HepG2 (cell line): ENCODE measurements around the gene NEAT1. TPM values are rescaled to one million over a fixed set of nuclear protein-coding genes. Genes with fewer than 3 reads are reported as not detected.

Experiments
- FOSL1 ChIP-seq: sonication (generic); formaldehyde crosslinking; IDR thresholded peaks from 2 replicates; pipeline ENCODE4 v1.9.0; 2021; ENCODE audit warnings: missing genetic modification reagents, borderline replicate concordance
- HOXA3 ChIP-seq: sonication (generic); formaldehyde crosslinking; IDR thresholded peaks from 2 replicates; pipeline ENCODE4 v1.5.0; 2020; ENCODE audit warnings: missing genetic modification reagents
- KMT2B ChIP-seq: IDR thresholded peaks from 2 replicates; pipeline ENCODE4 v1.6.1; 2016; ENCODE audit warnings: missing genetic modification reagents, missing compliant biosample characterization
- RBM22 ChIP-seq: fragments of 200-400 bp; formaldehyde crosslinking; optimal IDR thresholded peaks from 2 replicates; pipeline ENCODE3; 2017; ENCODE audit warnings: mild to moderate bottlenecking, low read length, moderate library complexity
- SAP130 ChIP-seq: IDR thresholded peaks from 2 replicates; pipeline ENCODE4 v1.6.1; 2016; ENCODE audit warnings: low read depth
- SRSF4 ChIP-seq: fragments of 200-400 bp; formaldehyde crosslinking; IDR thresholded peaks from one replicate; pipeline ENCODE4 v1.6.1; 2018; ENCODE audit warnings: mild to moderate bottlenecking, low read depth, low read length, moderate library complexity; ENCODE audit not compliant: poor library complexity, severe bottlenecking
- STAG1 ChIP-seq: sonication (generic); formaldehyde crosslinking; IDR thresholded peaks from 2 replicates; pipeline ENCODE4 v1.4.0; 2020; ENCODE audit warnings: missing genetic modification reagents
- SUZ12 ChIP-seq: fragments of 150-350 bp; IDR thresholded peaks from 2 replicates; pipeline ENCODE4 v1.6.1; 2014; ENCODE audit warnings: low read depth, low read length
- TOPORS ChIP-seq: sonication (generic); formaldehyde crosslinking; IDR thresholded peaks from 2 replicates; pipeline ENCODE4 v1.8.0; 2023; ENCODE audit warnings: mild to moderate bottlenecking, missing genetic modification reagents
- ZKSCAN1 ChIP-seq: fragments of 150-350 bp; IDR thresholded peaks from 2 replicates; pipeline ENCODE4 v1.6.1; 2014; ENCODE audit warnings: low read length
- ZNF232 ChIP-seq: sonication (generic); formaldehyde crosslinking; IDR thresholded peaks from 2 replicates; pipeline ENCODE4 v1.4.0; 2020; ENCODE audit warnings: missing genetic modification reagents, borderline replicate concordance
- ZNF292 ChIP-seq: sonication (generic); formaldehyde crosslinking; IDR thresholded peaks from 2 replicates; pipeline ENCODE4 v1.8.1; 2022; ENCODE audit warnings: mild to moderate bottlenecking, low read depth, missing genetic modification reagents, borderline replicate concordance
- ZNF34 ChIP-seq: sonication (generic); formaldehyde crosslinking; IDR thresholded peaks from 2 replicates; pipeline ENCODE4 v1.4.0; 2020; ENCODE audit warnings: mild to moderate bottlenecking, missing genetic modification reagents, borderline replicate concordance
- polyA plus RNA-seq, 8 experiments: library from polyadenylated mRNA; depleted of rRNA in 3 of 8; stranded (reverse) in 7 of 8; unstranded in 1 of 8; fragments of >200 nt; fragmentation: Illumina TruSeq in 4 of 8; extraction: Trizol in 4 of 8; gene quantifications; 2 replicates each; pipeline versions ENCODE4 v1.2.1 to v1.2.3, GENCODE V29; 2011 to 2016; ENCODE audit warnings: low read depth in 4 of 8, missing spikeins in 1 of 8, mixed read lengths in 1 of 8; ENCODE audit not compliant: insufficient read depth in 1 of 8
- total RNA-seq, 5 experiments: library from RNA; depleted of rRNA; stranded (reverse); fragments of >200 nt; fragmentation: Illumina TruSeq; extraction: Trizol; gene quantifications; 2 replicates each; pipeline ENCODE4 v1.2.3, GENCODE V29; 2016; ENCODE audit warnings: low read depth in 1 of 5
- TF ChIP-seq, protein P1 (sequence below): sonication (generic); formaldehyde crosslinking; IDR thresholded peaks from 2 replicates; pipeline ENCODE4 v1.5.1; 2020; ENCODE audit warnings: missing genetic modification reagents, mild to moderate bottlenecking, borderline replicate concordance
- TF ChIP-seq, protein P2 (sequence below): sonication (generic); formaldehyde crosslinking; IDR thresholded peaks from 2 replicates; pipeline ENCODE4 v1.8.1; 2023; ENCODE audit warnings: mild to moderate bottlenecking, missing genetic modification reagents, borderline replicate concordance
- TF ChIP-seq, protein P3 (sequence below): IDR thresholded peaks from 2 replicates; pipeline ENCODE4 v1.6.1; 2016; ENCODE audit warnings: missing compliant biosample characterization, missing genetic modification reagents, borderline replicate concordance
- TF ChIP-seq, protein P4 (sequence below): sonication (generic); formaldehyde crosslinking; IDR thresholded peaks from 2 replicates; pipeline ENCODE4 v1.4.0; 2020; ENCODE audit warnings: missing genetic modification reagents; ENCODE audit errors: not compliant biosample characterization
- TF ChIP-seq, protein P5 (sequence below): sonication (generic); formaldehyde crosslinking; IDR thresholded peaks from 2 replicates; pipeline ENCODE4 v1.4.0; 2020; ENCODE audit warnings: mild to moderate bottlenecking, missing genetic modification reagents

NEAT1 gene
- total and polyA plus RNA-seq, 2 of the 13 experiments (the other 11 are each of a cell fraction or from before 2014, with no cell fraction given) = 20.5 to 41.2 TPM

DNA sequence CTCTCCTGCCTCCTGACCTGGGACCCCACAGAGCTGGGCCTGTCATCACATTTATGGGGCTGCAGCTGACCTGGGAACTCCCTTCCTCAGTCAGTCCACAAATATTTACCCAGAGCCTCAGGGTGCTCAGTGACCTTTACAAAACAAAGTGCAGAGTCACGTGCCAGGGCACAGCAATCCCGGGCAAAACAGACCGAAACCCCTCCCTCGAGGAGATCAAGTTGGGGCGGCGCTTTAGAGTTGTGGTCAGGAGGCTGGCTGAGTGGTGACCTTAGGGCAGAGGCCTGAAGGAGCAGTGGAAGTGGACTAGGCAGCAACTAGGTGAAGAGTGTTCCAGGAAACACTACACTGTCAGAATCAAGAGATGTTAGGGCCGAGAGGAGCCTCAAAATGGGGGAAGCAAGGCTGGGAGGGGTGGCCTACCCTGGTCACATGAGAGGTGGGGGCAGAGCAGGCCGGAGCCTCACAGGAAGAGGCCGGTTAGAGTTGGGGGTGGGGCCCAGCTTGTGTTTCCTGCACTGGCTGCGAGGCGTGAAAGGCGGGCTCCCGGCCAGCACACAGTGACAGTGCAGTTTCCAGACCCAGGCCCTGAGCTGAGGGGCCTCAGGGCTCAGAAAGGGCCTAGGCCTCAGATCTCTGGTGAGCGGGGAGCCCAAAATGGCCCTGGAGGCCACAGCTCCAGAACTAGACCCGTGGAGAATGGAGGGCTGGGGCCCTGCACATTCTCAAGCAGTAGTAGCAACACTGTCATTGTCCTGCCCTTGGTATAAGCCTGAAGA lies 3.7 kb upstream of the NEAT1 start (continued):
- TF ChIP-seq SAP130 (CRISPR knock-in tag) (peak; percentile 97), HOXA3 (peak; percentile 33; the same call in 1 of the 2 replicates), ZNF34 (CRISPR knock-in tag) (no peak), ZNF232 (CRISPR knock-in tag) (peak; percentile 28; the same call in 1 of the 2 replicates), KMT2B (CRISPR knock-in tag) (no peak), STAG1 (no peak), TOPORS (CRISPR knock-in tag) (peak; percentile 76), RBM22 (peak; percentile 84), FOSL1 (CRISPR knock-in tag) (peak; percentile 35; the same call in 1 of the 2 replicates), ZNF292 (CRISPR knock-in tag) (peak; percentile 61; the same call in 1 of the 2 replicates), SUZ12 (no peak), ZKSCAN1 (no peak), SRSF4 (no peak)
- TF ChIP-seq, protein P1, sequence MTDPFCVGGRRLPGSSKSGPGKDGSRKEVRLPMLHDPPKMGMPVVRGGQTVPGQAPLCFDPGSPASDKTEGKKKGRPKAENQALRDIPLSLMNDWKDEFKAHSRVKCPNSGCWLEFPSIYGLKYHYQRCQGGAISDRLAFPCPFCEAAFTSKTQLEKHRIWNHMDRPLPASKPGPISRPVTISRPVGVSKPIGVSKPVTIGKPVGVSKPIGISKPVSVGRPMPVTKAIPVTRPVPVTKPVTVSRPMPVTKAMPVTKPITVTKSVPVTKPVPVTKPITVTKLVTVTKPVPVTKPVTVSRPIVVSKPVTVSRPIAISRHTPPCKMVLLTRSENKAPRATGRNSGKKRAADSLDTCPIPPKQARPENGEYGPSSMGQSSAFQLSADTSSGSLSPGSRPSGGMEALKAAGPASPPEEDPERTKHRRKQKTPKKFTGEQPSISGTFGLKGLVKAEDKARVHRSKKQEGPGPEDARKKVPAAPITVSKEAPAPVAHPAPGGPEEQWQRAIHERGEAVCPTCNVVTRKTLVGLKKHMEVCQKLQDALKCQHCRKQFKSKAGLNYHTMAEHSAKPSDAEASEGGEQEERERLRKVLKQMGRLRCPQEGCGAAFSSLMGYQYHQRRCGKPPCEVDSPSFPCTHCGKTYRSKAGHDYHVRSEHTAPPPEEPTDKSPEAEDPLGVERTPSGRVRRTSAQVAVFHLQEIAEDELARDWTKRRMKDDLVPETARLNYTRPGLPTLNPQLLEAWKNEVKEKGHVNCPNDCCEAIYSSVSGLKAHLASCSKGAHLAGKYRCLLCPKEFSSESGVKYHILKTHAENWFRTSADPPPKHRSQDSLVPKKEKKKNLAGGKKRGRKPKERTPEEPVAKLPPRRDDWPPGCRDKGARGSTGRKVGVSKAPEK (CRISPR knock-in tag) = no peak; the same call in 1 of the 2 replicates
- TF ChIP-seq, protein P2, sequence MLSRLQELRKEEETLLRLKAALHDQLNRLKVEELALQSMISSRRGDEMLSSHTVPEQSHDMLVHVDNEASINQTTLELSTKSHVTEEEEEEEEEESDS (CRISPR knock-in tag) = no peak; the same call in 1 of the 2 replicates
- TF ChIP-seq, protein P3, sequence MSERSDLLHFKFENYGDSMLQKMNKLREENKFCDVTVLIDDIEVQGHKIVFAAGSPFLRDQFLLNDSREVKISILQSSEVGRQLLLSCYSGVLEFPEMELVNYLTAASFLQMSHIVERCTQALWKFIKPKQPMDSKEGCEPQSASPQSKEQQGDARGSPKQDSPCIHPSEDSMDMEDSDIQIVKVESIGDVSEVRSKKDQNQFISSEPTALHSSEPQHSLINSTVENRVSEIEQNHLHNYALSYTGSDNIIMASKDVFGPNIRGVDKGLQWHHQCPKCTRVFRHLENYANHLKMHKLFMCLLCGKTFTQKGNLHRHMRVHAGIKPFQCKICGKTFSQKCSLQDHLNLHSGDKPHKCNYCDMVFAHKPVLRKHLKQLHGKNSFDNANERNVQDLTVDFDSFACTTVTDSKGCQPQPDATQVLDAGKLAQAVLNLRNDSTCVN (CRISPR knock-in tag) = peak; percentile 68; the same call in 1 of the 2 replicates
- TF ChIP-seq, protein P4, sequence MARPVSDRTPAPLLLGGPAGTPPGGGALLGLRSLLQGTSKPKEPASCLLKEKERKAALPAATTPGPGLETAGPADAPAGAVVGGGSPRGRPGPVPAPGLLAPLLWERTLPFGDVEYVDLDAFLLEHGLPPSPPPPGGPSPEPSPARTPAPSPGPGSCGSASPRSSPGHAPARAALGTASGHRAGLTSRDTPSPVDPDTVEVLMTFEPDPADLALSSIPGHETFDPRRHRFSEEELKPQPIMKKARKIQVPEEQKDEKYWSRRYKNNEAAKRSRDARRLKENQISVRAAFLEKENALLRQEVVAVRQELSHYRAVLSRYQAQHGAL = peak; percentile 70
- TF ChIP-seq, protein P5, sequence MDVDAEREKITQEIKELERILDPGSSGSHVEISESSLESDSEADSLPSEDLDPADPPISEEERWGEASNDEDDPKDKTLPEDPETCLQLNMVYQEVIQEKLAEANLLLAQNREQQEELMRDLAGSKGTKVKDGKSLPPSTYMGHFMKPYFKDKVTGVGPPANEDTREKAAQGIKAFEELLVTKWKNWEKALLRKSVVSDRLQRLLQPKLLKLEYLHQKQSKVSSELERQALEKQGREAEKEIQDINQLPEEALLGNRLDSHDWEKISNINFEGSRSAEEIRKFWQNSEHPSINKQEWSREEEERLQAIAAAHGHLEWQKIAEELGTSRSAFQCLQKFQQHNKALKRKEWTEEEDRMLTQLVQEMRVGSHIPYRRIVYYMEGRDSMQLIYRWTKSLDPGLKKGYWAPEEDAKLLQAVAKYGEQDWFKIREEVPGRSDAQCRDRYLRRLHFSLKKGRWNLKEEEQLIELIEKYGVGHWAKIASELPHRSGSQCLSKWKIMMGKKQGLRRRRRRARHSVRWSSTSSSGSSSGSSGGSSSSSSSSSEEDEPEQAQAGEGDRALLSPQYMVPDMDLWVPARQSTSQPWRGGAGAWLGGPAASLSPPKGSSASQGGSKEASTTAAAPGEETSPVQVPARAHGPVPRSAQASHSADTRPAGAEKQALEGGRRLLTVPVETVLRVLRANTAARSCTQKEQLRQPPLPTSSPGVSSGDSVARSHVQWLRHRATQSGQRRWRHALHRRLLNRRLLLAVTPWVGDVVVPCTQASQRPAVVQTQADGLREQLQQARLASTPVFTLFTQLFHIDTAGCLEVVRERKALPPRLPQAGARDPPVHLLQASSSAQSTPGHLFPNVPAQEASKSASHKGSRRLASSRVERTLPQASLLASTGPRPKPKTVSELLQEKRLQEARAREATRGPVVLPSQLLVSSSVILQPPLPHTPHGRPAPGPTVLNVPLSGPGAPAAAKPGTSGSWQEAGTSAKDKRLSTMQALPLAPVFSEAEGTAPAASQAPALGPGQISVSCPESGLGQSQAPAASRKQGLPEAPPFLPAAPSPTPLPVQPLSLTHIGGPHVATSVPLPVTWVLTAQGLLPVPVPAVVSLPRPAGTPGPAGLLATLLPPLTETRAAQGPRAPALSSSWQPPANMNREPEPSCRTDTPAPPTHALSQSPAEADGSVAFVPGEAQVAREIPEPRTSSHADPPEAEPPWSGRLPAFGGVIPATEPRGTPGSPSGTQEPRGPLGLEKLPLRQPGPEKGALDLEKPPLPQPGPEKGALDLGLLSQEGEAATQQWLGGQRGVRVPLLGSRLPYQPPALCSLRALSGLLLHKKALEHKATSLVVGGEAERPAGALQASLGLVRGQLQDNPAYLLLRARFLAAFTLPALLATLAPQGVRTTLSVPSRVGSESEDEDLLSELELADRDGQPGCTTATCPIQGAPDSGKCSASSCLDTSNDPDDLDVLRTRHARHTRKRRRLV = 0 out of 2 replicates have a peak, but pooled peaks have one; percentile 9
